Smooth muscle cell (in vitro differentiated cells): Measurements from ENCODE around the gene SPACDR. TPM values are rescaled to one million over a fixed set of nuclear protein-coding genes. Genes with fewer than 3 reads are reported as not detected.
A peak's percentile ranks its signal among the peaks of the same experiment; 100 is the strongest.

Source experiments
- DNase-seq: peaks from one replicate; lab custom pipeline; 2025; ENCODE audit not compliant: unreplicated experiment; lab: John Stamatoyannopoulos, UW
- H2AFZ ChIP-seq: fragments of 200-600 bp; sonication (generic); 2 replicates; pipeline ENCODE4 v1.6.0; 2016; ENCODE audit warnings: antibody characterized with exemption, low read depth, mild to moderate bottlenecking
- H3F3A ChIP-seq: fragments of 200-600 bp; sonication (generic); 2 replicates; pipeline ENCODE4 v1.6.0; 2017; ENCODE audit warnings: antibody characterized with exemption, low read depth
- H3K27ac ChIP-seq: fragments of 200-600 bp; sonication (generic); 2 replicates; pipeline ENCODE4 v1.5.1; 2016; ENCODE audit warnings: low read depth, mild to moderate bottlenecking
- H3K27me3 ChIP-seq: fragments of 200-600 bp; sonication (generic); 2 replicates; pipeline ENCODE4 v1.6.1; 2016; ENCODE audit warnings: low read depth, mild to moderate bottlenecking
- H3K36me3 ChIP-seq: fragments of 200-600 bp; sonication (generic); 2 replicates; pipeline ENCODE4 v1.5.1; 2016; ENCODE audit warnings: low read depth
- H3K4me1 ChIP-seq: fragments of 200-600 bp; sonication (generic); 2 replicates; pipeline ENCODE4 v1.5.1; 2016; ENCODE audit warnings: low read depth
- H3K4me2 ChIP-seq: fragments of 200-600 bp; sonication (generic); 2 replicates; pipeline ENCODE4 v1.6.0; 2016; ENCODE audit warnings: mild to moderate bottlenecking
- H3K4me3 ChIP-seq: fragments of 200-600 bp; sonication (generic); 2 replicates; pipeline ENCODE4 v1.5.1; 2016; ENCODE audit warnings: mild to moderate bottlenecking
- H3K79me2 ChIP-seq: fragments of 200-600 bp; sonication (generic); 2 replicates; pipeline ENCODE4 v1.6.0; 2016; ENCODE audit warnings: low read depth, mild to moderate bottlenecking
- H3K9ac ChIP-seq: fragments of 200-600 bp; sonication (generic); 2 replicates; pipeline ENCODE4 v1.6.0; 2016; ENCODE audit warnings: low read depth
- H3K9me3 ChIP-seq: fragments of 200-600 bp; sonication (generic); replicated peaks from 2 replicates; pipeline ENCODE4 v1.5.1; 2016; ENCODE audit warnings: low read depth
- H4K20me1 ChIP-seq: fragments of 200-600 bp; sonication (generic); 2 replicates; pipeline ENCODE4 v1.6.0; 2016; ENCODE audit warnings: low read depth
- WGBS: methylation state at CpG from one replicate; pipeline ENCODE4 v1.1.7; 2016; ENCODE audit warnings: low lambda C conversion rate; 5-methylcytosine and 5-hydroxymethylcytosine counted together
- polyA plus RNA-seq: library from polyadenylated mRNA; unstranded; fragments of >200 nt; fragmentation: Nextera tagmentation; extraction: Ambion mirVana; gene quantifications from 2 replicates; pipeline ENCODE4 v1.2.1, GENCODE V29; 2016
- total RNA-seq: library from RNA; depleted of rRNA; stranded (reverse); fragments of >200 nt; gene quantifications from 2 replicates; pipeline ENCODE4 v1.2.3, GENCODE V29; 2014
- TF ChIP-seq, protein P1 (sequence below): fragments of 200-600 bp; sonication (generic); IDR thresholded peaks from 2 replicates; pipeline ENCODE4 v1.5.1; 2017; ENCODE audit warnings: borderline replicate concordance, mild to moderate bottlenecking, antibody characterized with exemption; ENCODE audit not compliant: insufficient read depth, poor library complexity, severe bottlenecking

The SPACDR gene
- total and polyA plus RNA-seq, 2 experiments from 2014 or later: 0.58 TPM; not detected in 1

DNA sequence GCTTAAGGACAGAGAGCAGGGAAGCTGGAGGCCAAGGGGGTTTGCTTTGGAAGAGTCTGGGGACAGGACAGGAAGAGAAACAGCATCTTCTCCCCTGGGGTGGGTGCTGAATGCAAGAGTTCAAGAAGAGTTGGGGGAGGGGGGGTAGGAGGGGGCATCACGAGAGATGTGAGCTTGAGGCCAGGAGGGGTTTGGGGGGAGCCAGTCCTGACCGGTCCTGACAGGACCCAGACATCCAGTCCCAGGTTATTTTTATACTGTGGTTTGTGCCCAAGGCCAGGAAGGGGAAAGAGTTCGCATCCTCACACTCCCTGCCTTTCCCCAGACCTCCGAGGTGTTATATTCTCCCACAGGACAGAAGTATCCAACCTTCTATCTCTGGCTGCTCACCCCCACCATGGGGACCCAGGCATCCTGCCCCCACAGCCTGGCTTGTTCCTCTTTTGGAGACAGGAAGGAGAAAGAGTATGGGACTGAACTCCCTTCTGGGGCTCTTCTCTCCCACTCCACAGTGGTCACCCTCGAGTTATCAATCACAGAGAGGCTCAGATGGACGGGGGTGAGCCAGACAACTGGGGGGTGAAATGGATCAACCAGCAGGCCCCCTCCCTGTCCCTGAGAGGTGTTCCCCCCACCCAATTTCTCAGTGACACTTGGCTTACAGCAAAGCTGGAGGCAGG is 12.2 kb upstream of the SPACDR start:
- H3K4me3 ChIP-seq: peak overlapping the region; percentile 90
- no peaks in the 10 kb centered on the region for H3F3A ChIP-seq
- H3K4me1 ChIP-seq: peaks cover 16% of the 10 kb centered on the region
- peaks cover 31% of the 10 kb centered on the region for H3K79me2 ChIP-seq
- no peaks in the 10 kb centered on the region for H3K36me3 ChIP-seq
- no peak for DNase-seq
- WGBS: 41% methylated on average over 6 of the region's 6 CpGs
- no peaks in the 10 kb centered on the region for H3K9me3 ChIP-seq
- no peaks in the 10 kb centered on the region for H3K27me3 ChIP-seq
- TF ChIP-seq, protein P1, sequence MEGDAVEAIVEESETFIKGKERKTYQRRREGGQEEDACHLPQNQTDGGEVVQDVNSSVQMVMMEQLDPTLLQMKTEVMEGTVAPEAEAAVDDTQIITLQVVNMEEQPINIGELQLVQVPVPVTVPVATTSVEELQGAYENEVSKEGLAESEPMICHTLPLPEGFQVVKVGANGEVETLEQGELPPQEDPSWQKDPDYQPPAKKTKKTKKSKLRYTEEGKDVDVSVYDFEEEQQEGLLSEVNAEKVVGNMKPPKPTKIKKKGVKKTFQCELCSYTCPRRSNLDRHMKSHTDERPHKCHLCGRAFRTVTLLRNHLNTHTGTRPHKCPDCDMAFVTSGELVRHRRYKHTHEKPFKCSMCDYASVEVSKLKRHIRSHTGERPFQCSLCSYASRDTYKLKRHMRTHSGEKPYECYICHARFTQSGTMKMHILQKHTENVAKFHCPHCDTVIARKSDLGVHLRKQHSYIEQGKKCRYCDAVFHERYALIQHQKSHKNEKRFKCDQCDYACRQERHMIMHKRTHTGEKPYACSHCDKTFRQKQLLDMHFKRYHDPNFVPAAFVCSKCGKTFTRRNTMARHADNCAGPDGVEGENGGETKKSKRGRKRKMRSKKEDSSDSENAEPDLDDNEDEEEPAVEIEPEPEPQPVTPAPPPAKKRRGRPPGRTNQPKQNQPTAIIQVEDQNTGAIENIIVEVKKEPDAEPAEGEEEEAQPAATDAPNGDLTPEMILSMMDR: no peak
- H3K4me2 ChIP-seq: peak overlapping the region; percentile 99
- no peak overlapping the region for H3K27ac ChIP-seq
- peaks cover 43% of the 10 kb centered on the region for H4K20me1 ChIP-seq
- no peak overlapping the region for H2AFZ ChIP-seq
- no peak overlapping the region for H3K9ac ChIP-seq

DNA sequence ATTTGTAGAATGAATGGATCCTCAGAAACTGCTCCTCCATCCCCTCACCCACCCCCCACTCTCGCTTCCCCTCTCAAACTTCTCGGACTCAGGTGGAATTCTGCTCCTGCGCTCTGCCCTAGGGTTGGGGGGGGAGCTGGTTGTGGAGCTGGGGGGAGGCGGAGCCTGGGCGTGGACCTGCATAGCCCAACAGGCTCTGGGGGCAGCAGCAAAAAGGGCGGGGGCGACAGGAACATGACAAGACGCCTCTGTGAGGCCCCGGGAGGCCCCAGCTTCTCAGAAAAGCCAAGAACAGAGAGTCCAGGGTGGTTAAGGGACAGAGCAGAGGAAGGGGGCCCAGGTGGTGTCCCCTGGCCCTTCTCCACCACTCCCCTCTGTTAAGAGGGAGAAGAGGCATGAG is 11.5 kb upstream of the SPACDR start:
- Histone ChIP-seq H4K20me1 (peaks cover 47% of the 10 kb centered on the region), H3K36me3 (no peaks in the 10 kb centered on the region), H3K4me3 (peak overlapping the region; percentile 23), H3K4me2 (peak overlapping the region; percentile 99), H3K4me1 (peaks cover 16% of the 10 kb centered on the region), H3K27me3 (no peaks in the 10 kb centered on the region), H3K9ac (no peak overlapping the region), H2AFZ (no peak overlapping the region), H3F3A (no peaks in the 10 kb centered on the region), H3K9me3 (no peaks in the 10 kb centered on the region), H3K79me2 (peaks cover 31% of the 10 kb centered on the region), H3K27ac (no peak overlapping the region)
- TF ChIP-seq, protein P1: no peak
- 67% methylated on average over 9 of the region's 9 CpGs for WGBS
- DNase-seq: no peak

DNA sequence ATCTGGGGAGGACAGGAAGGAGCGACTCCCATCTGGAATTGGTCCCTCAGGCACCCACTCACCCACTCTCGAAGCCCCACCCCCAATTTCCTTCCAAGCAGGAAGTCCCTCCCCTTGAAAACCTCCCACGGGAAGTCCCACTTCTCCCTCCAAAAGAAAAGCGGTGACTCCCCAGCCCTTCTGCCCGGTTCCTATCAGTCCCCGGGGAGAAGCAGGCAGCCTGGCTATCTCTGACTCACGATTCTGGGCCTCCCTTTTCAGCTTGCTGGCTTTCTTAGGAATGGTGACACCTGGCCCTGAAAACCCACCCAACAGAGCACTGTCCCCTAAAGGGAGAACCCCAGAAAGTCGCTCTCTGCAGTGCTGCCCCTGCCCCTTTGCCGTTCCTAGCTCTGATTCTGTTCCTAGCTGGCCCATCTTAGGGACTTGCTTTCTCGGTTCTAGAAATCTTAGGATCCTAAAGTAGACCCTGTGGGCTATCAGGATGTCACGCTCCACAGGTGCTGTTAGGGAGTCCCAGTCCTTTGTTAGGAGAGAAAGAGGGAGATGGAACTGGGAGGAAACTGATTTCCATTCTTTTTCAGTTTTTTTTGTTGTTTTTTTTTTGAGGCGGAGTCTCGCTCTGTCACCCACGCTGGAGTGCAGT is 8.9 kb upstream of the SPACDR start:
- H3K4me3 ChIP-seq: no peak overlapping the region
- H3K9me3 ChIP-seq: no peaks in the 10 kb centered on the region
- no peaks in the 10 kb centered on the region for H3K27me3 ChIP-seq
- peaks cover 69% of the 10 kb centered on the region for H4K20me1 ChIP-seq
- H3K36me3 ChIP-seq: no peaks in the 10 kb centered on the region
- H3K27ac ChIP-seq: peak overlapping the region; percentile 37
- H2AFZ ChIP-seq: no peak overlapping the region
- H3K4me1 ChIP-seq: peaks cover 16% of the 10 kb centered on the region
- 65% methylated on average over 14 of the region's 14 CpGs for WGBS
- H3F3A ChIP-seq: no peaks in the 10 kb centered on the region
- DNase-seq: no peak
- peaks cover 23% of the 10 kb centered on the region for H3K79me2 ChIP-seq
- no peak overlapping the region for H3K9ac ChIP-seq
- TF ChIP-seq, protein P1: no peak
- H3K4me2 ChIP-seq: no peak overlapping the region
